Heart right ventricle (tissue), 16 donors: ENCODE measurements around the gene TENM4. TPM values are rescaled to one million over a fixed set of nuclear protein-coding genes. Genes with fewer than 3 reads are reported as not detected.

Experiments
- ATAC-seq, 8 donors: fragments of 200-7000 bp; cut with Tn5 transposase; one replicate each; pipeline ENCODE4 v1.9.1; 2020; ENCODE audit warnings: mild to moderate bottlenecking in 8 of 8, moderate library complexity in 8 of 8, moderate number of reproducible peaks in 1 of 8
- DNase-seq, 2 donors: peaks; one replicate each; pipeline ENCODE4 v3.0.0-alpha.2; 2020
- H3K27ac ChIP-seq, 10 donors: fragments of 200-600 bp; sonication (generic) in 2 of 10; one replicate each; pipeline versions ENCODE4 v1.5.0 to v1.8.0; 2020 to 2022; ENCODE audit warnings: mild to moderate bottlenecking in 3 of 10
- H3K27me3 ChIP-seq, 7 donors: fragments of 200-600 bp; one replicate each; pipeline ENCODE4 v1.8.0; 2021 to 2022; ENCODE audit warnings: mild to moderate bottlenecking in 2 of 7
- H3K36me3 ChIP-seq, 9 donors: fragments of 200-600 bp; sonication (generic) in 1 of 9; one replicate each; pipeline versions ENCODE4 v1.5.0 to v1.8.0; 2020 to 2022; ENCODE audit warnings: mild to moderate bottlenecking in 2 of 9
- H3K4me1 ChIP-seq, 9 donors: fragments of 200-600 bp; sonication (generic) in 1 of 9; one replicate each; pipeline versions ENCODE4 v1.5.0 to v1.8.0; 2020 to 2022; ENCODE audit warnings: mild to moderate bottlenecking in 4 of 9
- H3K4me3 ChIP-seq, 10 donors: fragments of 200-600 bp; sonication (generic) in 2 of 10; one replicate each; pipeline versions ENCODE4 v1.5.0 to v1.8.0; 2020 to 2022; ENCODE audit warnings: mild to moderate bottlenecking in 7 of 10, moderate library complexity in 2 of 10
- H3K9me3 ChIP-seq, 11 donors: fragments of 200-600 bp in 10 of 11; sonication (generic) in 2 of 11; one replicate each; pipeline versions ENCODE4 v1.5.0 to v1.8.0; 2013 to 2022; ENCODE audit warnings: mild to moderate bottlenecking in 2 of 11, control low read depth in 1 of 11, moderate library complexity in 1 of 11
- CTCF ChIP-seq, 9 donors: fragments of 200-600 bp; sonication (generic) in 2 of 9; IDR thresholded peaks; one replicate each; pipeline versions ENCODE4 v1.5.0 to v1.8.0; 2021 to 2022; ENCODE audit warnings: antibody characterized with exemption in 9 of 9, mild to moderate bottlenecking in 5 of 9, moderate library complexity in 1 of 9
- WGBS, 2 donors: extraction: QIAGEN DNeasy Blood & Tissue Kit; methylation state at CpG; one replicate each; pipeline ENCODE4 v1.1.7; 2013; ENCODE audit warnings: inconsistent platforms in 1 of 2; 5-methylcytosine and 5-hydroxymethylcytosine counted together
- intact Hi-C, 10 donors: fragments of 100-400 bp; cut with DNase I; formaldehyde crosslinking; loops; one replicate each; pipeline versions ENCODE4 v1.11.1 to v1.14.2; 2022
- polyA plus RNA-seq, 2 donors: library from polyadenylated mRNA; stranded (reverse); fragments of 200-250 nt; gene quantifications; one replicate each; pipeline ENCODE4 v1.2.3, GENCODE V29; 2013
- total RNA-seq, 10 donors: library from RNA; stranded (reverse); fragmentation: NEBNext Ultra II Directional in 3 of 10; extraction: Animal tissue kit (Norgen Biotek cat#: 25700) in 3 of 10; gene quantifications; one replicate each; pipeline versions ENCODE4 v1.2.1 to v1.2.4, GENCODE V29; 2021 to 2023
- donor health status: Arrhythmogenic right ventricular cardiomyopathy.
- donor health status: ischemic (EF 13 %, LVEDD 7.1; RV severe dilation, severe dysfunction).
- donor health status: healthy with polysubstance abuse.
- donor health status: DM: no; HTN: yes; CAD: no.
- donor health status: DM: no; HTN: no; CAD: no.
- donor health status: ischemic (EF 25% LVEDD 6.9; RV normal size, moderate dysfunction).
- donor health status: ischemic (EF 25% LVEDD 5.7; RV mildly dilated, moderate dysfunction).
- donor health status: healthy.
- donor health status: DM: yes; HTN: yes; CAD: no.
- donor health status: Ischemic cardiomyopathy.
- donor health status: ischemic (EF 35%, LVEDD 5.7; RV mildly dilated, moderate dysfunction).
- donor health status: nonischemic (EF 11% LVEDD 7.7; RV severe dilation, severe dysfunction).
- donor health status: DM: yes; HTN: yes; CAD: no.
- donor health status: PGD.
- donor health status: ischemic (EF 29% LVEDD 5.4; RV normal size, mild dysfunction).
- donor health status: nonischemic (EF 23%, LVEDD 6.1; RV moderate dilation, normal function).

Gene TENM4
- total and polyA plus RNA-seq, 12 donors = 0.10 to 3.6 (median 0.91) TPM

DNA sequence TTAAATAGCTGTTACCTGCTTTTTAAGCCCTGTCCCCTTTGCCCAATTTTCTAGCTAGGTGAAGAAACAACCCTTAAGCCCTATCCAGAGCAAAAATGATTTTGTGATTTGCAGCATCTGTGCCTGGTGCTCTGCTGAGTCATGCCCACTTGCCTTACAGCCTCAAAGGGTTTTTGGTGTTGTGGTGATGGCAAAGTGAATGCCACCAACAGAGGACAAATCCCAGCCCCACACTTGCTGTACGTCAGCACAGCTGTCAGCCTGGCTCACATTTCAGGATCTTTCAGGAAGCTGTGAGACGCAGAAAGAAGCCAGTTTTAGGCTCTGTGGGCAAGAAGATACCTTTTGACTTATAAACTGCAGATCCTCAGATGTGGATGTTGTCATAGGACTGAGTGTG is 401.7 kb downstream of the TENM4 start:
- ATAC-seq (no peak), DNase-seq (no peak)
- Histone ChIP-seq H3K4me3 (no peak overlapping the region), H3K36me3 (no peaks in the 10 kb centered on the region), H3K4me1 (no peaks in the 10 kb centered on the region), H3K9me3 (no peaks in the 10 kb centered on the region), H3K27me3 (peaks cover 0 to 41% (median 4%) of the 10 kb centered on the region in 7 donors), H3K27ac (no peak overlapping the region)
- intact Hi-C loops = loop anchor here in 1 of 10 donors (10.0 kb wide), 1 partner anchor 64 kb away; no protein-coding TSS in a partner anchor
- no peak for TF ChIP-seq CTCF (IDR thresholded peaks at IDR 0.05)
- WGBS, 2 donors = 82 to 85% methylated on average over 2 of the region's 2 CpGs

GRCh38 chr11:79035881-79036280 is 404.9 kb downstream of the TENM4 start:
- no peaks in the 10 kb centered on the region for H3K9me3 ChIP-seq
- no peak for TF ChIP-seq CTCF (IDR thresholded peaks at IDR 0.05)
- no peak for DNase-seq
- peaks cover 0 to 71% (median 6%) of the 10 kb centered on the region in 7 donors for H3K27me3 ChIP-seq
- no peaks in the 10 kb centered on the region for H3K4me1 ChIP-seq
- H3K4me3 ChIP-seq = no peak overlapping the region
- H3K27ac ChIP-seq = no peak overlapping the region
- H3K36me3 ChIP-seq = no peaks in the 10 kb centered on the region
- intact Hi-C loops = loop anchor here in 1 of 10 donors (10.0 kb wide), 1 partner anchor 61 kb away; no protein-coding TSS in a partner anchor
- WGBS, 2 donors = 61 to 62% methylated on average over 3 of the region's 3 CpGs
- no peak for ATAC-seq

DNA sequence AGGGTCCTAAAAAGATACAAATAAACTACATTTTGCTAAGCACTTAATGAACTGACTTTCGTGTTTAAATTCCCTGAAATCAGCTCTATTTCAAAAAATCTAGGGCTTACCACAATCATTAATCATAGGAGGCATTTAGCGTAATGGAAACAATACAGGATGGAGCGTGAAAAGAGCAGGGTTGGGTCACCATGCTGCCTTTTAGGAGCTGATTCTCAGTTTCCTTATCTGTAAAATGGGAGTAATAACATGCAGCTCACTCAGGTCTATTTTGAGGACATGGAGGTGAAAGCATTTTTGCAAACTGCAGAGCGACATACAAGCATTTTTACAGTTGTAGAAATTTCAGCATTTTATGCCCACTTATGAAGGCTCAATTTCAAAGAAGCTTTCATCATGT is 407.0 kb downstream of the TENM4 start:
- intact Hi-C loops = loop anchor here in 1 of 10 donors (10.0 kb wide), 1 partner anchor 59 kb away; no protein-coding TSS in a partner anchor
- no peak overlapping the region for H3K4me3 ChIP-seq
- peaks cover 0 to 77% (median 5%) of the 10 kb centered on the region in 7 donors for H3K27me3 ChIP-seq
- no peaks in the 10 kb centered on the region for H3K9me3 ChIP-seq
- DNase-seq (no peak), ATAC-seq (no peak)
- 92 to 96% methylated on average over 4 of the region's 4 CpGs for WGBS, 2 donors
- H3K36me3 ChIP-seq = no peaks in the 10 kb centered on the region
- no peak overlapping the region for H3K27ac ChIP-seq
- H3K4me1 ChIP-seq = peaks cover 0 to 7% (median 0%) of the 10 kb centered on the region in 9 donors
- TF ChIP-seq CTCF (IDR thresholded peaks at IDR 0.05) = no peak

GRCh38 chr11:79030448-79030847 is 410.4 kb downstream of the TENM4 start:
- 31% methylated on average over 9 of the region's 9 CpGs for WGBS, 2 donors
- intact Hi-C loops = loop anchor here in 1 of 10 donors (10.0 kb wide), 1 partner anchor 56 kb away; no protein-coding TSS in a partner anchor
- Histone ChIP-seq H3K27me3 (peaks cover 0 to 92% (median 12%) of the 10 kb centered on the region in 7 donors), H3K27ac (no peak overlapping the region), H3K36me3 (no peaks in the 10 kb centered on the region), H3K9me3 (no peaks in the 10 kb centered on the region), H3K4me3 (no peak overlapping the region), H3K4me1 (peaks cover 0 to 11% (median 0%) of the 10 kb centered on the region in 9 donors)
- ATAC-seq (peak in 3 of 8 donors; percentile 49 to 62 (median 53)), DNase-seq (no peak)
- no peak for TF ChIP-seq CTCF (IDR thresholded peaks at IDR 0.05)
